GM21529 (cell line): Measurements from ENCODE around the gene PYDC2.

ENCODE experiments used
- ATAC-seq: cut with Tn5 transposase; IDR thresholded peaks from one replicate; pipeline ENCODE4 v1.9.1; 2021; ENCODE audit not compliant: unreplicated experiment

PYDC2 gene

DNA sequence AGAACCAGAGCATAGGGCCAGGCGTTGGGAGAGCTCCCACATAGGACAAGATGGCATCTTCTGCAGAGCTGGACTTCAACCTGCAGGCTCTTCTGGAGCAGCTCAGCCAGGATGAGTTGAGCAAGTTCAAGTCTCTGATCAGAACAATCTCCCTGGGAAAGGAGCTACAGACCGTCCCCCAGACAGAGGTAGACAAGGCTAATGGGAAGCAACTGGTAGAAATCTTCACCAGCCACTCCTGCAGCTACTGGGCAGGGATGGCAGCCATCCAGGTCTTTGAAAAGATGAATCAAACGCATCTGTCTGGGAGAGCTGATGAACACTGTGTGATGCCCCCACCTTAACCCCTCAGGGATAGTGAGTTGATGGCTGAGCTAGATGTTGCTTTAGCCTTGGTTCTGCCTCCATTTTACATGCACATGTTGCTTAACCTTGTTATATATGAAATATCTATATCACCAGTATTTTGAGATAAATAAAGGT lies at the start of gene PYDC2:
TSS of gene PYDC2 (plus strand) at position 51 of the 483 bp plus-strand sequence. CDS start at position 51, 0 bp downstream.
- no peak for ATAC-seq

DNA sequence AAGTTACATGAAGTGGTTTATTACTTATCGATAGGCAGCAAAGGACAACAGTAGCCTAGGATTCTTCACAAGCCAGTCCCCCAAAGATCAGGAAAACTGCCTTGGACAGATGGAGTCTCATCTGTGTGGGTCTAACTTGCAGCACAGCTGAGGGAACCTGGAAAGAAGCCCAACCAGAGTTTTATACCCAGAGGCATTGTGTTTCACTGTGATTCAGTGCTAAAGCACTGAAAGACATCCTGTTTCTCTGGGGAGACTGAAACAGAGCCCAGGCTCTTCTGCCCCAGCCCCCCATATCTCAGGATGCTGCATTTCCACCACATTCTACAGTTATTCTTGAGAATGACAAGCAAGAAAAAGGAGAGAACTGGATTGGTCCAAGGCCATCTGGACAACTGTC lies 48.2 kb upstream of the PYDC2 start:
- ATAC-seq = no peak

DNA sequence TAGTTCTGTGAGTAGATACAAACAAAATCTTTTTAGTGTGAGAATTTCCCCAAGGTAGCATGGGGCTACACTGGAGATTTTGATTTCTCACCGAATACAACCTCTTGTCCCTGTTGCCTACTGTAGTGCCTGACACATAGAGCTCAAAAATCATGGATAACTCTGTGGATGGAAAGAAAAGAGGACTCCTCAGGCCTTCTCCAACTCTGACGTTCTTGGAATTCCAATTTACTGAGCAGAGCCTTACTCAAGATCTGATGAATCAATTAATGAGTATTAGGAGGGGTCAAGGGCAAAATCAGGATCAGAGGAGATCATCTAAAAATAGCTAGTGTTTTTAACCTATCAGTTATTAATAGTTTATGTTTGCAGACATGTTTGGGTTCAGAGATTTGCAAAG lies 46.7 kb upstream of the PYDC2 start:
- ATAC-seq = no peak

DNA sequence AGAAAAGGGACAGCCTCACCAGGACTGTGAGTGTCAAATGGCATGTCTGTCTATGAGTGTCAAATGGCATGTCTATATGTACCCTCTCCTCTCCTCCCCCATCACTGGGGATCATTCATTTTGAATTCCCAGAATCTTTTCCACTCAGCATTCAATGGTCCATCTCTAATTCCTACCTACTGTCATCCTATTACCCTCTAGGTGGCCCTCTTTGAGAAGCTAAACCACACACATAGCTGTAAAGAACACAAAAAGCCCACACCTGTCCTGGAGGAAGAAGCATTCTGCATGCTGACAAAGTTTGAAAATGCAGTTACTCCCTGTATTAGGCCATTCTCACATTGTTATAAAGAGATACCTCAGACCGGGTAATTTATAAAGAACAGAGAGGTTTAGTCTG lies 46.2 kb upstream of the PYDC2 start:
- ATAC-seq = no peak

DNA sequence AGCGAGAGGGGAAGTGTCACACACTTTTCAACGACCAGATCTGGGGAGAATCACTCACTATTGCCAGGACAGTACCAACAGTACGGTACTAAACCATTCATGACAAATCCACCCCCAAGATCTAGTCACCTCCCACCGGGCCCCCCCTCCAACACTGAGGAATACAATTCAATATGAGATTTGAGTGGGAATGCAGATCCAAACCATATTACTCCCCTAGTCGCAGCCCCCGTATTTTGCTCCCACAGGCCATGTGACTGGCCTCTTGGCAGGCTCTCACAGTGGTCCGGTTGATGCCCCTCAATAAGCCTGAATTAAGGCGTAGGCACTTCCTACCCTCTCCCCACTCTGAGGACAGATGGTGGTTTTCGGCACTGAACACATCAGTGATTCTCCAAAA lies 45.4 kb upstream of the PYDC2 start:
- no peak for ATAC-seq

DNA sequence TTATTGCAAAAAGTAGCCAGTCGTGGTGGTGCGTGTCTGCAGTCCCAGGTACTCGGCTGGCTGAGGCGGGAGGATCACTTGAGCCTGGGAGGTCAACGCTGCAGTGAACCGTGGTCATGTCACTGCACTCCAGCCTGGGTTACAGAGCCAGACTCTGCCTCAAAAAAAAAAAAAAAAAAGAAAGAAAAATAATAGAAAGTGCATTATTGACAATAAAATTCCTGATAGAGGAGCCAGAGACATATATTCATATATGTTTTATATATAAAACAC lies 43.6 kb upstream of the PYDC2 start:
- no peak for ATAC-seq

DNA sequence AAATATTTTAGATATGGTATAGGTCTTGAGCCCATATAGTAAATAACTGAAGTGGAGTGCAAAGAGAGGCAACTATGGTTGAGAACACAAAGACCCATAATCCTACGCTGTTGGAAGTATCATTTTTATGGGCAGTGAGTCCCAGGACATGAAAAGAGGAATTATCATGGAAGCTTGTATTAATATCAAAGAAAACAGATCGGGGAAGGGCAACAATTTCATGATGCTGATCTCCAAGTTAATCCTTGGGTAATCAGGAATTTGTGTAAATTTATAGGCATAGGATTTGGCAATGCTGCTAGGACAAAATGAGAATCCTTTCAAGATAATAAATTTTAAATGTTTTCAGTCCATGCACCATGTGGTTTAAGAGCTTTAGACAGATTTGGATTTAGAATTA lies 40.2 kb upstream of the PYDC2 start:
- ATAC-seq = no peak

DNA sequence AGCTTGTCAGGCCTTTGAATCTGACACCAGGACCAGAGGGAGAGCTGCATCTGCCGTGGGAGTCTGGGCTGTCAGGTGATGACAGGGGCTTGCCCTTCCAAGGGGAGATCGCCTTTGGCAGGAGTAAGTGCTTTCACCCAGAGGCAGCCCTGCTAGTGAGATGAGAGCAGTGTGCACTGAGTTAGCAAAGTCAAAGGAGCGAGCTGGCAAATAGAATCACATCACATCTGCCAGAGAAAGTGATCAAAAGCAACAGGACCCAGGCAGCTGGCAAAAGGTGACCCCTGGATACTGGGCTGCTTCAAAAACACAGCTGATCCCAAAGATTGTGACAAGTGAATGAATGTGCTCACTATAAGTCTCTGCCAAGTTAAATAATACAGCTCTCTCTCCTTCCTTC lies 36.1 kb upstream of the PYDC2 start:
- ATAC-seq = no peak

DNA sequence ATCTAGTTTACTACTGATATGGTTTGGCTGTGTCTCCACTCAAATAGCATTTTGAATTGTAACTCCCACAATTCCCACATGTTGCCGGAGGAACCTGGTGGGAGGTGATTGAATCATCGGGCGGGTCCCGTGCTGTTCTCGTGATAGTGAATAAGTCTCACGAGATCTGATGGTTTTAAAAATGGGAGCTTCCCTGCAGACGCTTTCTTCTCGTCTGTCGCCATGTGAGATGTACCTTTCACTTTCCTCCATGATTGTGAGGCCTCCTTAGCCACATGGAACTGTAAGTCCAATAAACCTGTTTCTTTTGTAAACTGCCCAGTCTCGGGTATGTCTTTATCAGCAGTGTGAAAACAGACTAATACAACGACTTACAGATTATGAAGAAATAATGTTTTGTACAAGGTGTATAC lies 35.6 kb upstream of the PYDC2 start:
- no peak for ATAC-seq

DNA sequence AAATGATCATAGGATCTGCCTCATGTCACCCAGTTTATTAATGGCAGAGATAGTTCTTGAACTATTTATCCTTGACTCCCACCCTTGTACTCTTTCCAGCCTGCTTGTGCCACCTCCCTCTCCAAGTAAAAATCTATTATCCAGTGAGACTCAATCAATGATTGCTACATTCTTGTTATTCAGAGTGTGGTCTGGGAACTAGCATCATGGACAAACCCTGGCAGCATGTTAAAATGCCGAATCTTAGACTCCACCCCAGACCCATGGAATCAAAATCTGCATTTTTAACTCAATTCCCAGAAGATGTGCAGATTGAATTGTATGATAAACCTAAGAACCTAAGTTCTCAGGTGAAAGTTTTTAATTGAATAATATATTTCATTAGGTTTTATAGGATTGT lies 34.7 kb upstream of the PYDC2 start:
- ATAC-seq = no peak

DNA sequence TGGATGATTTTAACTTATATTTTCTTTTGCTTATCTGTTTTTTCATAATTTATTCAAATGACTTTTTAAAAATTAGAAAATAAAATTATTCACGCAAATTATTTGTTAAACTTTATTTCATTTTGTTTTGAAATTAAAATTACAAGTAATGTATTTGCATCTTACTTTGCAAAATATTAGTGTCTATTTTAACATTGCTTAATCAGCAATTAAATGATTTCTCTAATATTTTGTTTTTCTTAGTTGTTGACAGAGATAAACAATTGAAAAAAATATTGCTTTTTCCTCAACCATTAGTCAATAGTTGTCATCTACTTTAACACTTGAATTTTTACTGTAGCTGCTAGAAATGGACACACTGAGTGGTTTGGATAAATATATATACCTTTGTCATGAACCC lies 32.8 kb upstream of the PYDC2 start:
- no peak for ATAC-seq

DNA sequence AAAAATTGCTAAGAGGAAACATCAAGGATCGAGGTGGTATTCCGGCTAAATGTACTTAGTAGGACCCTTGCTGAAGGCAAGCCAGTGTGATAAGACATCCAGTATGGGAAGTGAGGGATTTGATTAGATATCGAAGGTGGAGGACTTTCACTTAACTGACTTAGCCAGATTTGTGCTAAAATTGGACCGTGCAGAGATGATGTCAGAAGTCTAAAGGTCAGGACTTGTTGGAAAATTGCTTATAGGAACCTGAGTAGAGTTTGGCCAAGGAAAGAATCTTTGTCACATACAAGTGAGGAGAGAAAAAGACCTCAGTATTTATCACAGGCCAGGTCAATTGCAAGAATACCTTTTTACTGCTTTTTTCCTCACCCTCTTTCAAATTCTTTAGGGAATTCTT lies 30.9 kb upstream of the PYDC2 start:
- no peak for ATAC-seq

DNA sequence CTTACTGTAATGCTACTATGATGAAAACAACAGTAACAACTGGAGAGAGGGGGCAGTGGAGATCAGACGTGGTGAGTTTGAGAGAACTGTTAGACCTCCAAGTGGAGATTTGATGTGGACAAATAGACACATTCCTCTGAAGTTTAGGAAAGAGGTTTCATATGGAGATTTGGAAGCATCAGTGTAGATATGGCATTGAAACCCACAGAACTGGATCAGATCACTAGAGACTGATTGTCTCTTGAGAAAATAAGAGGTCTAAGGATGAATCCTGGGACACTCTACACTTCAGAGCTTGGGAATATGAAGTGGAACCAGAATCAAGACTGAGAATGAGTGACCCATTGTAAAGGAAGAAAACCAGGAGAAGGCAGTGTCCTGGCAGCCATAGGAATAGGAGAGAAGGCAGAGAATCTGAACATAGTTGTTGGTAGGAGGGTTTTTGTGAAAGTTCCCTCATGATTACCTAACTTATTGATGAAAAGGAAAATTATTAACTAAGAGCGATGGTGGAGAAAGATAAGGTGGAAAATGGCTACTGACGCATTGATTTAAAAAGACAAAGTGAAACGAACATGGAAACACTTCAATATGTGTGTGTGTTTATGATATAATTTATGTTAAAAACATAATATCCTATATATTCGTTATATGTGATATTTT lies 29.7 kb upstream of the PYDC2 start:
- ATAC-seq = no peak

DNA sequence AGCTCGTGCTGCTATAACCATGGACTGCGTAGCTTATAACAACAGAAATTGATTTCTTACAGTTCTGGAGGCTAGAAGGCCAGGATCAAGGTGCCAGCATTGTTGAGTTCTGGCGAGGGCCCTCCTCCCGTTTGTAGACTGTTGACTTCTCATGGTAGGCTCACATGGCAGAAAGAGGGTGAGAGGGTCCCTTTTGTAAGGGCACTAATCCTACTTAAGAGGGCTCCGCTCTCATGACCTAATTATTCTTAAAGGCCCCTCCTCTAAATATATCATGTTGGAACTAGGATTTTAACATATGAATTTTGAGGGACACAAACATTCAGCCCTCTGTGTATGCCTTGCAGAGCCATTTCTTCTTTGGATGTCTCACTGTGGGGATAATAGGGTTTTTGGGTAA lies 28.8 kb upstream of the PYDC2 start:
- ATAC-seq = no peak

DNA sequence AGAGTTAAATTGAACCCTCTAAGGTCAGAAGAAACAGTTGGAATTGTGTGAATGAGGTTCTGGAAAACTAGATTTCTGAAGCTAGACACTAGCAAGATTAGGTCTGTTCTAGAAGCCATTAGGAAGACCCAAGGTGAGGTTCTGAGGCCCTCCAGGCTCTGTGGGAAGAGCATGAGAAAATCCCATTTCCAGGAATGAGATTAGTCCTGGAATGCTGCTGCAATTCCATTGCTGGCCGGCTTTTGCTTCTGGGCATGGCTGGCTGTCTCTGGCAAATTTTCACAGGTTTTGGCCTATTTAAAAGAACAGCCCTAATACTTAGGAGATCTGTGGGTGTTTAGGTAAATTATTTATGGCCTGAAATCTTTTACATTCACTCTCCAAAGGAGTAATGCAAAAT lies 26.9 kb upstream of the PYDC2 start:
- ATAC-seq = no peak

DNA sequence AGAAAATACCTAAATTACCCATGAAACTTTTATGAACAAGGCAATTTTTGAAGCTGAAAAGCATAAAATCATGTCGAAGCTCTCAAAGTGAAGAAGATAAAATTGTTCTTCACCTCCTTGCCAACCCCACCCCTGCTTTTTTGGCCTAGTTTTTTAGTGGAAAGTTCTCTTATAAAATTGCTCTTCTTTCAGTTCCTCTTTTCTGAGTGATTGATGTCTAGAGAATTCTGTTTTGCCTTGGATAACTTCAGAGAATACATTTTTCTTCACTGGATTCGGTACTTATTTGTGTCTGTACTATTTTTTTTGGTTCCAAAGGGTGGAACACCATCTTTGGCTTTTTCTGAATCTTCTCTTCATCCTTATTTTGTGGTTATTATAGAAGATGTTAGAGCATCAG lies 25.0 kb upstream of the PYDC2 start:
- no peak for ATAC-seq

DNA sequence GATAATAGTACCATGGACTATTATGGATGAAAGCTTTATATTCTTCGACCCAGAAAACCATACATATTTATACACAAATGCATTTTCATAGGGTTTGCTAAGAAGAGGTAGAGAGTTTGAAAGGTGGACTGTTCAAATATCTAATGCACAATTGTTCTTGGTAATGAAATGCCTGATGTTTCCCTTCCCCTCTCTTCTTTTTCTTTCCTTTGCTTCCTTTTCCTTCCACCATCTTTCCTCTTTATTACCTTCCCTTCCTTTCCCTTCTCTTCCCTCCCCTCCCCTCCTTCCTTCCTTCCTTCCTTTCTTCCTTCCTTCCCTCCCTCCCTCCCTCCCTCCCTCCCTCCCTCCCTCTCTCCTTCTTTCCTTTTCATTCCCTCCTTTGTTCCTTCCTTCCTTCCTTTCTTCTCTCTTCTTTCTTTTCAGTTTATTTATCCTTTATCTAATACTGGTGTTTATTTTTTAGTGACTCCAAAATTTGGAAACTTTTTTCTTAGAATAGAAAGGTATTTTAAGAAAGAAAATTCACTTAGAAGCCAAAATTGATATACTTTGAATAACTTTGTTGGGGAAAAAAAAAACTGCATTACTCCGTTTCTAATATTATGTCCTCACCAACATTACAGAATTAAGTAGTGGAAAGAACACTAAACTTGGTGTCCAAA lies 22.7 kb upstream of the PYDC2 start:
- no peak for ATAC-seq

DNA sequence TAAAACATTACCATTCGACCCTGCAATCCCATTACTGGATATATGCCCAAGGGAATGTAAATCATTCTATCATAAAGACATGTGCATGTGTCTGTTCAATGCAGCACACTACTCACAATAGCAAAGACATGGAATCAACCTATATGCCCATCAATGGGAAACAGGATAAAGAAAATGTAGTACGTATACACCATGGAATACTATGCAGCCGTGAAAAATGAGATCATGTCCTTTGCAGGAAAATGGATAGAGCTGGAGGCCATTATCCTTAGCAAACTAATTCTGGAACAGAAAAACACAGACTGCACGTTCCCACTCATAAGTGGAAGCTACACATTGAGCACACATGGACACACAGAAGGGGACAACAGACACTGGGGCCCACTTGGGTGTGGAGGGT lies 20.4 kb upstream of the PYDC2 start:
- ATAC-seq = no peak

DNA sequence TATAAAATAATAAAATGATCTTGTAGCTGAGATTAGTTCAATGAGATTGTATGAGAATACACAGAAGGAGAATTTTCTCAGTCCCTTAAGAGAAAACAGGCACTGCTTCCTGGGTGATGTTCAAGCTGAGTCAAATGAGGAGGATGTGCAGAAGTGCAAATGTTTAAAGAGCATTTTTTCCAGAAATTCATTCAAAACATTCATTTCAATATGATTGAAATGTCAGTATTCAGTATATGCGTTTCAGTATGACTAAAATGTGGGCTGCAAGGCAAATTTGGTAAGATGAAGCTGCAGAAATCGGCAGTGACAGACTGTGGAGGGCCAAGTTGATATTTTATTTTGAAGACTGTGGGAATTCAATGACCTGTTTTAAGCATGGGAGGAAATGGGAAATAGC lies 19.3 kb upstream of the PYDC2 start:
- no peak for ATAC-seq

DNA sequence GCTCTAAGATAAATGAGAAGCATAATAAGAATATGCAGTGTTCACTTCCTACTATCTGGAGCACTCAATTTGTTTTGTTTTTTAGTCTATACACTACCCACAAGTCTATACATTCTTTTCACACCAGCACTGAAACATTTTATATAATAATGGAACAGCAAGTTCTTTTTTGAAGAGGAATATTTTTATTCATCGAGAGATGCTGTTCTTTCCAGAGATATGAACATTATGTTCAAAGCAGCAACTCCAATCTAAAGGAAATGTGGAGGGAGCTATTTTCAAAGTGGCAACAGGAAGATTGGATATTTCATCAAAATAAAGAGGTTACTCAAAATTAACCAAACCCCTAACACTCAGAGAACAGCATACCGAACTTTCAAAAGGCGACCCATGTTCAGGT lies 16.4 kb upstream of the PYDC2 start:
- no peak for ATAC-seq

DNA sequence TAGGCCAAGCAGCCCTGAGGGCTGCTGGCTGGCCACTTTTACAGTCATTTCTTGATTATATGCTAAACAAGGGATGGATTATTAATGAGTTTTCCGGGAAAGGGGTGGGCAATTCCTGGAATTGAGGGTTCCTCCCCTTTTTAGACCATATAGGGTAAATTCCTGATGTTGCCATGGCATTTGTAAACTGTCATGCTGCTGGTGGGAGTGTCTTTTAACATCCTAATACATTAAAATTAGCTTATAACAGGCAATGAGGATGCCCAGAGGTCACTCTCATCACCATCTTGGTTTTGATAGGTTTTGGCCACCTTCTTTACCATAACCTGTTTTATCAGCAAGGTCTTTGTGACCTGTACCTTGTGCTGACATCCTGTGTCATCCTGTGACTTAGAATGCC lies 11.7 kb upstream of the PYDC2 start:
- ATAC-seq = no peak

DNA sequence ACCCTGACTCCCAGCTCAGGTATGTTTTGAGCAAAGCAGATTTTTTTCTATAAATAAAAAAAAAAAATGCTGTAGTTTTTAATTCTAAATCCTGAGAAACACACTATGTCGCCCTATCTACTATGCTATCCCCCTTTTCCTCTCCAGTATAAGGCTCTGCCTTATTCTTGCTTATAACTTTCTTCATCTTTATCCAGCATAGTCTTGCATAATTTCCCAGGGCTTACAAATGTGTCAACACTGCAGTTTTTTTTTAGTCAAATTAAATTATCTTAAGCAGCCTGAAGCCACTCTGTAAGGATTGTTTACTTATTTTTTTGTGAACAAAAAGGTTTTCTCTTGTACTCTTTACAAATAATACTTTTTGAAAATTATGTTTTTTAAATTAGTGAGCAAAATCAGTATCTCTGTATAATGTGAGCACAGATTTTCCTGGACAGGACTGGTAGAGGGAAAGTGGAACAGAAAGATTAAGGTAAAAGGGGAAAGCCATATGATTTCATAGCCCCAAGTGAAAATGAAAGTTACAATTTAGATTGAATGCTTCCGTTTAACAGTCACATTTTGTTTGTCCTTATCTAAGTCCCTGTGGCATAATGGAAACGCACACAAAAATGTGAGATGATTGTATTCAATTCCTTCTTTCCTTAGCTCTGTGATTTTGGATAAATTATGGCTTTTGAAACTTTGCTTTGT lies 5.6 kb upstream of the PYDC2 start:
- ATAC-seq = peak; percentile 88

DNA sequence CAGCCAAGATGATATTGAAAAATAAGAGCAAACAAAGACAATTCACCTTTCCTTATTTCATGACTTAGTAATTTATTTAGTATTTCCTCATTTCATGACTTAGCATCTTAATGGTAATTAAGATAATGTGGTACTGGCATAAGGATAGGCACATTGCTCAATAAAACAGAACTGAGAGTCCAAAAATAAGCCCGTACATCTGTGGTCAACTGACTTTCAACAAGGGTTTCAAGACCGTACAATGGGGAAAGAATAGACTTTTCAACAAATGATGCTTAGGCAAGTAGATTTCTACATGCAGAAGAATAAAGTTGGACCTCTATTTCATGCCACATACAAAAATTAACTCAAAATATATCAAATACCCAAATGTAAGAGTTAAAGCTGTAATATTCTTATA lies 603 bp upstream of the PYDC2 start:
- no peak for ATAC-seq
